Subcutaneous abdominal adipose tissue (tissue), 5 donors: ENCODE results near the gene P2RX7.
"Not testable (repeated sequence)": the region's sequence is repeated elsewhere in the genome, so short reads cannot be mapped to it uniquely, and the experiment has no call there.

ENCODE experiments used
- H3K27ac ChIP-seq: one replicate; pipeline ENCODE4 v1.7.0; 2013; ENCODE audit warnings: low read depth, mild to moderate bottlenecking, inconsistent platforms, low read length, moderate library complexity
- H3K27me3 ChIP-seq, 5 donors: one replicate each; pipeline ENCODE4 v1.7.0; 2013; ENCODE audit warnings: low read length in 5 of 5, inconsistent platforms in 1 of 5; ENCODE audit not compliant: control insufficient read depth in 5 of 5, insufficient read depth in 4 of 5
- H3K36me3 ChIP-seq, 5 donors: one replicate each; pipeline ENCODE4 v1.7.0; 2013; ENCODE audit warnings: low read length in 5 of 5; ENCODE audit not compliant: control insufficient read depth in 5 of 5, insufficient read depth in 5 of 5
- H3K4me1 ChIP-seq, 5 donors: one replicate each; pipeline ENCODE4 v1.7.0; 2013; ENCODE audit warnings: low read length in 5 of 5, mild to moderate bottlenecking in 3 of 5, moderate library complexity in 1 of 5; ENCODE audit not compliant: control insufficient read depth in 5 of 5, insufficient read depth in 5 of 5
- H3K4me3 ChIP-seq, 5 donors: one replicate each; pipeline ENCODE4 v1.7.0; 2013; ENCODE audit warnings: low read length in 5 of 5, low read depth in 1 of 5
- H3K9ac ChIP-seq, 5 donors: one replicate each; pipeline ENCODE4 v1.7.0; 2013; ENCODE audit warnings: low read length in 5 of 5, mild to moderate bottlenecking in 4 of 5, moderate library complexity in 3 of 5
- H3K9me3 ChIP-seq, 5 donors: one replicate each; pipeline ENCODE4 v1.7.0; 2013; ENCODE audit warnings: low read length in 5 of 5; ENCODE audit not compliant: control insufficient read depth in 5 of 5
- donor health status: healthy.
- donor health status: healthy.
- donor health status: healthy.
- donor health status: healthy.
- donor health status: healthy.

P2RX7 gene

GRCh38 chr12:121219353-121219986 lies 86.8 kb downstream of the P2RX7 start:
- H3K4me1 ChIP-seq = peaks cover under 1 to 19% (median 7%) of the 10 kb centered on the region in 5 donors
- H3K36me3 ChIP-seq = peaks cover 3 to 39% (median 19%) of the 10 kb centered on the region in 5 donors
- no peak overlapping the region for H3K27ac ChIP-seq
- H3K9ac ChIP-seq = no peak overlapping the region
- no peaks in the 10 kb centered on the region for H3K9me3 ChIP-seq
- no peak overlapping the region for H3K4me3 ChIP-seq
- H3K27me3 ChIP-seq = no peaks in the 10 kb centered on the region

- Histone ChIP-seq H3K36me3 (peaks cover 0 to 43% (median 12%) of the 10 kb centered on the region in 5 donors), H3K4me1 (peaks cover 0 to 7% (median 4%) of the 10 kb centered on the region in 5 donors), H3K27me3 (no peaks in the 10 kb centered on the region), H3K27ac (no peak overlapping the region), H3K9me3 (no peaks in the 10 kb centered on the region), H3K4me3 (no peak overlapping the region), H3K9ac (no peak overlapping the region)
Observed at GRCh38 chr12:121222847-121223246, 90.2 kb downstream of the P2RX7 start.

- Histone ChIP-seq H3K4me3 (no peak overlapping the region), H3K4me1 (peaks cover 0 to 7% (median 4%) of the 10 kb centered on the region in 5 donors), H3K36me3 (peaks cover 0 to 41% (median 11%) of the 10 kb centered on the region in 5 donors), H3K9ac (no peak overlapping the region), H3K27ac (no peak overlapping the region), H3K27me3 (no peaks in the 10 kb centered on the region), H3K9me3 (no peaks in the 10 kb centered on the region)
Observed at GRCh38 chr12:121223292-121224285, 90.9 kb downstream of the P2RX7 start.

GRCh38 chr12:121224591-121224990 lies 91.9 kb downstream of the P2RX7 start:
- no peak overlapping the region for H3K9ac ChIP-seq
- no peak overlapping the region for H3K27ac ChIP-seq
- peaks cover 0 to 46% (median 15%) of the 10 kb centered on the region in 5 donors for H3K36me3 ChIP-seq

GRCh38 chr12:121226399-121226798 lies 93.7 kb downstream of the P2RX7 start:
- Histone ChIP-seq H3K9me3 (no peaks in the 10 kb centered on the region), H3K9ac (no peak overlapping the region), H3K36me3 (peaks cover 0 to 45% (median 15%) of the 10 kb centered on the region in 5 donors), H3K27ac (no peak overlapping the region), H3K4me3 (no peak overlapping the region), H3K27me3 (no peaks in the 10 kb centered on the region), H3K4me1 (peaks cover 0 to 6% (median 2%) of the 10 kb centered on the region in 5 donors)

More at GRCh38 chr12:121224591-121224990, 91.9 kb downstream of the P2RX7 start:
- Histone ChIP-seq H3K27me3 (no peaks in the 10 kb centered on the region), H3K4me3 (no peak overlapping the region), H3K4me1 (peaks cover 0 to 7% (median 4%) of the 10 kb centered on the region in 5 donors), H3K9me3 (no peaks in the 10 kb centered on the region)

GRCh38 chr12:121226871-121227270 lies 94.2 kb downstream of the P2RX7 start:
- not testable (repeated sequence) for H3K9ac ChIP-seq, H3K27ac ChIP-seq
- peaks cover 0 to 43% (median 15%) of the 10 kb centered on the region in 5 donors for H3K36me3 ChIP-seq

GRCh38 chr12:121227294-121227693 lies 94.6 kb downstream of the P2RX7 start:
- Histone ChIP-seq H3K27me3 (no peaks in the 10 kb centered on the region), H3K36me3 (peaks cover 0 to 44% (median 15%) of the 10 kb centered on the region in 5 donors), H3K9ac (no peak overlapping the region), H3K9me3 (no peaks in the 10 kb centered on the region), H3K4me3 (no peak overlapping the region), H3K4me1 (peaks cover 0 to 6% (median 2%) of the 10 kb centered on the region in 5 donors), H3K27ac (no peak overlapping the region)

More at GRCh38 chr12:121226871-121227270, 94.2 kb downstream of the P2RX7 start:
- not testable (repeated sequence) for H3K4me3 ChIP-seq, H3K9me3 ChIP-seq, H3K27me3 ChIP-seq, H3K4me1 ChIP-seq

GRCh38 chr12:121228919-121229665 lies 96.4 kb downstream of the P2RX7 start:
- Histone ChIP-seq H3K4me1 (peaks cover 0 to 6% (median 2%) of the 10 kb centered on the region in 5 donors), H3K9ac (no peak overlapping the region), H3K4me3 (no peak overlapping the region), H3K36me3 (peaks cover 0 to 52% (median 18%) of the 10 kb centered on the region in 5 donors), H3K27me3 (no peaks in the 10 kb centered on the region), H3K9me3 (no peaks in the 10 kb centered on the region), H3K27ac (no peak overlapping the region)

GRCh38 chr12:121229826-121230537 lies 97.3 kb downstream of the P2RX7 start:
- H3K4me3 ChIP-seq, H3K27ac ChIP-seq, H3K9me3 ChIP-seq, H3K27me3 ChIP-seq, H3K4me1 ChIP-seq, H3K9ac ChIP-seq: not testable (repeated sequence)
- H3K36me3 ChIP-seq = peaks cover 0 to 56% (median 18%) of the 10 kb centered on the region in 5 donors
